Thyroid gland (tissue), 4 donors: Measurements from ENCODE around the gene KANSL3. TPM values are rescaled to one million over a fixed set of nuclear protein-coding genes. Genes with fewer than 3 reads are reported as not detected.

ENCODE experiments used
- DNase-seq, 2 donors: peaks; one replicate each; pipeline ENCODE4 v3.0.0-alpha.2; 2019
- H3K27ac ChIP-seq, 3 donors: fragments of 200-600 bp; sonication (generic); 1 replicate in 2 of 3; 2 replicates in 1 of 3; pipeline ENCODE4 v1.5.1; 2016 to 2019; ENCODE audit warnings: mild to moderate bottlenecking in 1 of 3, moderate library complexity in 1 of 3
- H3K27me3 ChIP-seq: fragments of 200-600 bp; sonication (generic); one replicate; pipeline ENCODE4 v1.5.1; 2019
- H3K36me3 ChIP-seq, 2 donors: fragments of 200-600 bp; sonication (generic); one replicate each; pipeline ENCODE4 v1.5.1; 2016 to 2019
- H3K4me1 ChIP-seq, 2 donors: fragments of 200-600 bp; sonication (generic); one replicate each; pipeline ENCODE4 v1.5.1; 2017 to 2019
- H3K4me3 ChIP-seq, 3 donors: fragments of 200-600 bp; sonication (generic); replicated peaks in 1 of 3; 1 replicate in 2 of 3; 2 replicates in 1 of 3; pipeline ENCODE4 v1.5.1; 2016; ENCODE audit warnings: mild to moderate bottlenecking in 1 of 3
- H3K9me3 ChIP-seq: fragments of 200-600 bp; sonication (generic); one replicate; pipeline ENCODE4 v1.5.1; 2017
- POLR2A ChIP-seq, 2 donors: fragments of 450-650 bp; IDR thresholded peaks; one replicate each; pipeline ENCODE4 v1.6.1; 2017; ENCODE audit warnings: antibody characterized with exemption in 2 of 2, mild to moderate bottlenecking in 2 of 2, moderate library complexity in 1 of 2
- WGBS, 2 donors: methylation state at CpG; one replicate each; pipeline ENCODE4 v1.1.5; 2017; 5-methylcytosine and 5-hydroxymethylcytosine counted together
- intact Hi-C: fragments of 100-400 bp; cut with DNase I; formaldehyde crosslinking; loops from one replicate; pipeline ENCODE4 v1.15.1; 2023
- total RNA-seq, 4 donors: library from RNA; depleted of rRNA; stranded (reverse); fragments of >200 nt; gene quantifications; one replicate each; pipeline ENCODE4 v1.2.3, GENCODE V29; 2016
- TF ChIP-seq, protein P1 (sequence below), 6 experiments: fragments of 200-600 bp in 3 of 6; fragments of 450-650 bp in 3 of 6; sonication (generic) in 3 of 6; IDR thresholded peaks; one replicate each; pipeline ENCODE4 v1.5.1; 2016 to 2019; ENCODE audit warnings: antibody characterized with exemption in 6 of 6, mild to moderate bottlenecking in 2 of 6, inconsistent platforms in 1 of 6, moderate library complexity in 1 of 6

Gene KANSL3
- total RNA-seq, 4 donors from 2014 or later: 46.2 to 65.5 (median 55.8) TPM

DNA sequence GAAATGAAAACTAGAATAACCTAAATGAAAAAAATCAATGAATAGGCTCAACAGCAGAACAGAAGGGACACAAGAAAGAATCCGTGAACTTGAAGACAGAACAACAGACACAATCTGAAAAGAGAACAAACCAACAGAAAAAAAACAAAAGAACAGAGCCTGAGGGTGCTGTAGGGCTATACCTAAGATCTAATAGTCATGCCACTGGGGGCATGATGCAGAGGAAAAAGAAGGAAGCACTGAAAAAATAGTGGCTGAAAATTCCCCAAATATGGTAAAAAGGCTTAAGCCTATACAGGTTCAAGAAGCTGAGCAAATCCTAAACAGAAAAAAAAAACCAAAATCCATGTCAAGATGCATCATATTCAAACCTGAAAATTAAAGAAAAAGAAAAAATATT is 50.3 kb downstream of the KANSL3 start:
- no peak for DNase-seq
- no peaks in the 10 kb centered on the region for H3K4me1 ChIP-seq
- no peaks in the 10 kb centered on the region for H3K9me3 ChIP-seq
- no peaks in the 10 kb centered on the region for H3K27me3 ChIP-seq
- H3K36me3 ChIP-seq: no peaks in the 10 kb centered on the region
- no peak overlapping the region for H3K27ac ChIP-seq
- TF ChIP-seq POLR2A (IDR thresholded peaks at IDR 0.05): no peak
- TF ChIP-seq, protein P1, sequence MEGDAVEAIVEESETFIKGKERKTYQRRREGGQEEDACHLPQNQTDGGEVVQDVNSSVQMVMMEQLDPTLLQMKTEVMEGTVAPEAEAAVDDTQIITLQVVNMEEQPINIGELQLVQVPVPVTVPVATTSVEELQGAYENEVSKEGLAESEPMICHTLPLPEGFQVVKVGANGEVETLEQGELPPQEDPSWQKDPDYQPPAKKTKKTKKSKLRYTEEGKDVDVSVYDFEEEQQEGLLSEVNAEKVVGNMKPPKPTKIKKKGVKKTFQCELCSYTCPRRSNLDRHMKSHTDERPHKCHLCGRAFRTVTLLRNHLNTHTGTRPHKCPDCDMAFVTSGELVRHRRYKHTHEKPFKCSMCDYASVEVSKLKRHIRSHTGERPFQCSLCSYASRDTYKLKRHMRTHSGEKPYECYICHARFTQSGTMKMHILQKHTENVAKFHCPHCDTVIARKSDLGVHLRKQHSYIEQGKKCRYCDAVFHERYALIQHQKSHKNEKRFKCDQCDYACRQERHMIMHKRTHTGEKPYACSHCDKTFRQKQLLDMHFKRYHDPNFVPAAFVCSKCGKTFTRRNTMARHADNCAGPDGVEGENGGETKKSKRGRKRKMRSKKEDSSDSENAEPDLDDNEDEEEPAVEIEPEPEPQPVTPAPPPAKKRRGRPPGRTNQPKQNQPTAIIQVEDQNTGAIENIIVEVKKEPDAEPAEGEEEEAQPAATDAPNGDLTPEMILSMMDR (IDR thresholded peaks at IDR 0.05): no peak
- 95 to 96% methylated on average over 1 of the region's 1 CpG for WGBS, 2 donors
- H3K4me3 ChIP-seq: no peak overlapping the region
- intact Hi-C loops: no loop called here

DNA sequence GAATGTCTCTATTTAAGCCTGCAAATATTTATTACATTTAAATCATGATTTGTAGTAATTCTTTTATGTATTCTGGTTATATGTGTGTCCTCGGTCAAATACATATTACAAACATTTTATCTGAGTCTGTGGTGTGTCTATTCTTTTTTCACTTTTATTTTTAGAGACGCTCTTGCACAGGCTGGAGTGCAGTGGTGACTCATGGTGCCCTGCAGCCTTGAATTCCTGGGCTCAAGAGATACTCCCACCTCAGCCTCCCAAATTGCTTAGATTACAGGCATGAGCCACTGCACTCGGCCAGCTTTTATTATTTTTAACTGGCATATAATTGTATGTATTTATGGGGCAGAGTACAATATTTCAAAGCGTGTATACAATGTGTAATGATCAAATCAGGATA is 54.1 kb downstream of the KANSL3 start:
- WGBS, 2 donors: 95 to 97% methylated on average over 4 of the region's 4 CpGs

DNA sequence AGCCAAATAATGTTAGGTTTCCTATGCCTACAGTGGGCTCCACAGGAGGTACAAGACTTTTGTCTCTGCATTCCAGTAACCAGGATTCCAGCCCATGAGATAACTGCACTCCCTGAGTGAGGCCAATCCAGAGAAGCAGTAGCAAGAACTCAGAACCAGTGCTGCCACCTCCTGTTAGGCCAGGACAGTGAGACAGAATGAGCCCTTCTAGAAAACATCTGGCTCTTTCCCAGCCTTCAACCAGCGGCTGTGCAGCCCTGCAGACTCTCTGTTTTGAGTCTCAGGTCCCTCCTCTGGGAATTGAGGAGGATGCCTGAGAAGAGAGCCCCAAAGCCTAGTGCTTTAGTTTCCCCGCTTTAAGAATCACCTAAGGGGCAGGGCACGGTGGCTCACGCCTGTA is 57.3 kb downstream of the KANSL3 start:
- Histone ChIP-seq H3K4me1 (no peaks in the 10 kb centered on the region), H3K27ac (no peak overlapping the region), H3K36me3 (no peaks in the 10 kb centered on the region), H3K4me3 (no peak overlapping the region), H3K27me3 (no peaks in the 10 kb centered on the region), H3K9me3 (no peaks in the 10 kb centered on the region)
- WGBS, 2 donors: 79 to 83% methylated on average over 4 of the region's 4 CpGs
- no peak for DNase-seq
- intact Hi-C loops: no loop called here
- TF ChIP-seq, protein P1 (IDR thresholded peaks at IDR 0.05): no peak
- TF ChIP-seq POLR2A (IDR thresholded peaks at IDR 0.05): no peak

More for the DNA sequence above, 54.1 kb downstream of the KANSL3 start:
- no peak for DNase-seq
- H3K27me3 ChIP-seq: no peaks in the 10 kb centered on the region
- intact Hi-C loops: no loop called here
- no peak overlapping the region for H3K27ac ChIP-seq
- no peaks in the 10 kb centered on the region for H3K9me3 ChIP-seq
- no peak overlapping the region for H3K4me3 ChIP-seq
- H3K4me1 ChIP-seq: no peaks in the 10 kb centered on the region
- TF ChIP-seq, protein P1 (IDR thresholded peaks at IDR 0.05): no peak
- TF ChIP-seq POLR2A (IDR thresholded peaks at IDR 0.05): no peak
- H3K36me3 ChIP-seq: no peaks in the 10 kb centered on the region

DNA sequence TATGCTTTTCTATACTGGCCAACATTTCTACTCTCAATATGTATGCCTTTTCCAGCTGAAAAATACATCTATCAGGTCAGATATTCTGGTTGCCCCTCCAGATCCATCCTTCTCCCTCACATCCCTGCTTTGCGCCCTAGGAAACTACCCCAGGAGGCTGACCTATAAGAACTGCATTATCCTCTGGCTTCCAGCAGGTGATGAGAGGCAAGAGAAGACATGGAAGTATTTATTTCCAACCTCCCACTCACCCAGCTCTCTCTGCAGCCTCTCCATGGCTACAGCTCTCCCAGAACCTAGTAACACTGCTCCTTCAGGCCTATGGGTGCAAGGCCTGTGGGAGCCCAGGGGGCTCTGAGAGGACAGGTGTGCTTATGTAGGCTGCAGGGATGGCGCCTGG is 58.7 kb downstream of the KANSL3 start:
- Histone ChIP-seq H3K9me3 (no peaks in the 10 kb centered on the region), H3K27me3 (no peaks in the 10 kb centered on the region), H3K4me3 (no peak overlapping the region), H3K36me3 (no peaks in the 10 kb centered on the region), H3K27ac (no peak overlapping the region), H3K4me1 (no peaks in the 10 kb centered on the region)
- intact Hi-C loops: no loop called here
- no peak for TF ChIP-seq POLR2A (IDR thresholded peaks at IDR 0.05)
- TF ChIP-seq, protein P1 (IDR thresholded peaks at IDR 0.05): no peak
- no peak for DNase-seq
- 96 to 100% methylated on average over 2 of the region's 2 CpGs for WGBS, 2 donors

DNA sequence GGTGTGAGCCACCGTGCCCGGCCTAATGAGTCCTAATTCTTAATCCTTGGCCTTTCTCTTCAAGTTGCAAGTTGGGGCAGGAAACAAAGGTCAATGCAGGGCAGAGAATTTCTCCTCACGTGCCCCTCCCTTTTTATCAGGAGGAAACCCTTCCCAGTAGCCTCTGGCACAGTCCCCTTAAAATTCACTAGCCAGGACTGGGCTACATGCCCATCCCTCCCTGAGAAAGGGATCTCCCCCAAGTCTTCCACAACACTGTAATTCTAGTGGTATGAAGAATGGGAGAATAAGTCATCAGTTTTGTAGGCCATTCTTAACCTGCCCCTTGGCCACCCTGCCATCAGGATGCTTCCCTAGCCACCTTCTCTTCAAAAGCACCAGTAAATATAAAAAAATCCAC is 59.4 kb downstream of the KANSL3 start:
- Histone ChIP-seq H3K27ac (no peak overlapping the region), H3K4me3 (no peak overlapping the region), H3K36me3 (no peaks in the 10 kb centered on the region), H3K27me3 (no peaks in the 10 kb centered on the region), H3K9me3 (no peaks in the 10 kb centered on the region), H3K4me1 (no peaks in the 10 kb centered on the region)
- intact Hi-C loops: no loop called here
- no peak for DNase-seq
- 76 to 92% methylated on average over 3 of the region's 3 CpGs for WGBS, 2 donors
- no peak for TF ChIP-seq POLR2A (IDR thresholded peaks at IDR 0.05)
- TF ChIP-seq, protein P1 (IDR thresholded peaks at IDR 0.05): no peak
